GM18861 (cell line): Measurements from ENCODE around the gene PGLYRP4.

Experiments
- ATAC-seq: cut with Tn5 transposase; IDR thresholded peaks from one replicate; pipeline ENCODE4 v1.9.1; 2021; ENCODE audit not compliant: unreplicated experiment

Gene PGLYRP4, protein sequence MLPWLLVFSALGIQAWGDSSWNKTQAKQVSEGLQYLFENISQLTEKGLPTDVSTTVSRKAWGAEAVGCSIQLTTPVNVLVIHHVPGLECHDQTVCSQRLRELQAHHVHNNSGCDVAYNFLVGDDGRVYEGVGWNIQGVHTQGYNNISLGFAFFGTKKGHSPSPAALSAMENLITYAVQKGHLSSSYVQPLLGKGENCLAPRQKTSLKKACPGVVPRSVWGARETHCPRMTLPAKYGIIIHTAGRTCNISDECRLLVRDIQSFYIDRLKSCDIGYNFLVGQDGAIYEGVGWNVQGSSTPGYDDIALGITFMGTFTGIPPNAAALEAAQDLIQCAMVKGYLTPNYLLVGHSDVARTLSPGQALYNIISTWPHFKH

DNA sequence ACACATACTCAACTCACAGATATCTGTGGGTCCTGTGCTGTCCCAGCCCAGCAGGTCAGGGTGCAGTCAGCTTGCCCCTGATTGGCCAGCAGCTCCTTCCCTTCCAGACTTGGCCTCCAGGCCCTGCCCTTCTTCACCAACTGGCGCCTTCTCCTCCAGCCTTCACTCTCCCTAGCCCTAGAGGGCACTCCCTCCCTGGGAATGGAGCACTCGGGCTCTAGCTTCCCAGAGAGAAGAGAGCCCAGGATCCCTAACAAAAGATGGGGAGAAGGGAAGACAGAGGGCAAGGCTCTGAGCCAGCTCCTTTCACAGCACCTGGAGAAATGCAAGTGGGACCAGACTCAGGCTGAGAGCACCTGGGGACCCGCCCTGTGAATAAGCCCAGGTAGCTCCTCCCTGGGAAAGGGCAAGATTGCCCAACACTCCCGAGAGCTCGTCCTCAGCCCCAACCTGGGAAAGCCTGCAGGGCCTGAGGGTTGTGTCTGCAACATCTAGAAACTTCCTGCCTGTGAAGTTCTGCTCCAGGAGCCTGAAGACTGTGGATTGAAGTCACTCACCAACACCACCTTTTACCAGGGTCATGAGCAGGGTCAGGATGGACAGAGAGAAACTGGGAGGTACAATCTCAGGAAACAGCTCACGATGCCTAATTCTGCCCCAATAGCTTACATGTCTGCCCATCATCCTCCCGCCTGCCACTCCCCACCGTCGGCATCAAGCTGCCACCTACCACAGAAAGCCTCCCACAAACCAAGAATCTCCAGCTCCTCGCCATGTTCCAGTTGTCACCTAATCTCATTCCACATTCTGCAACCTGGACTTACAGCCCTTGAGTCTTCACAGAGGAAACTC, at the start of gene PGLYRP4:
Gene PGLYRP4, minus strand, starts transcription at position 331 of the 852 bp plus-strand sequence. CDS start 909 bp downstream, outside the sequence.
- ATAC-seq: no peak

DNA sequence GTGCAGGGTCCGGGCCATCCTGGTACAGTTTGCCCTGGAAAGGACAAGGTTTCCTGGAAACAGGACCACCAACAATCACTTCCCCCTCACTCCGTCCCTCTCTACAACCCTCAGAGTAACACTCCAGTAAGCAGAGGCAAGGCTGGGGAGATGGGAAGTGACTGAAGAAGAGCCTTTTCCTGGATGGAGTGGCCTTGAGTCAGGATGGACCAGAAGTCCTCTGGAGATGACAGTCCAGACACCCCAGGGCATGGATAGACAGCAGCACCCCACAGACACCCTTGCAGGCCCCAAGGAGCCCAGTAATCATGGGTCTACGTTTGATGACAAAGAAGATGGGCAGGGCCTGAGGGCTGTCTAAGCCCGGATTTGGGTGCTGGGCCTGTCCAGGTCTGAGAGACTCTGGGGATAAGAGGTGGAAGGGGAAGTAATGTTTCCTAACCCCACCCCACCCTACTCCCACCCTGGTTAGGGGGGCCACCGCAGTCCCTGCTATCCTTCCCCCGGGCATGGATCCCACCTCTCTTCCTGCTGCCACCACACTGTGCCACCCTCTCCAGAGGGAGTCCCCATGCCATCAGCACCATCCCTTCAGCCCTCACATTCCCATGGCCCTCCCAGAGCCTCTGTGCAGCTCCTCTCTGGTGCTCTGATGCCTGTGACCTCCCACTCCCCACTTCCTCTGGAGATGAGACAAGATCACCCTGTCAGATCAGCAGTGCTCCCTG, 49.4 kb upstream of the PGLYRP4 start:
- ATAC-seq: no peak

DNA sequence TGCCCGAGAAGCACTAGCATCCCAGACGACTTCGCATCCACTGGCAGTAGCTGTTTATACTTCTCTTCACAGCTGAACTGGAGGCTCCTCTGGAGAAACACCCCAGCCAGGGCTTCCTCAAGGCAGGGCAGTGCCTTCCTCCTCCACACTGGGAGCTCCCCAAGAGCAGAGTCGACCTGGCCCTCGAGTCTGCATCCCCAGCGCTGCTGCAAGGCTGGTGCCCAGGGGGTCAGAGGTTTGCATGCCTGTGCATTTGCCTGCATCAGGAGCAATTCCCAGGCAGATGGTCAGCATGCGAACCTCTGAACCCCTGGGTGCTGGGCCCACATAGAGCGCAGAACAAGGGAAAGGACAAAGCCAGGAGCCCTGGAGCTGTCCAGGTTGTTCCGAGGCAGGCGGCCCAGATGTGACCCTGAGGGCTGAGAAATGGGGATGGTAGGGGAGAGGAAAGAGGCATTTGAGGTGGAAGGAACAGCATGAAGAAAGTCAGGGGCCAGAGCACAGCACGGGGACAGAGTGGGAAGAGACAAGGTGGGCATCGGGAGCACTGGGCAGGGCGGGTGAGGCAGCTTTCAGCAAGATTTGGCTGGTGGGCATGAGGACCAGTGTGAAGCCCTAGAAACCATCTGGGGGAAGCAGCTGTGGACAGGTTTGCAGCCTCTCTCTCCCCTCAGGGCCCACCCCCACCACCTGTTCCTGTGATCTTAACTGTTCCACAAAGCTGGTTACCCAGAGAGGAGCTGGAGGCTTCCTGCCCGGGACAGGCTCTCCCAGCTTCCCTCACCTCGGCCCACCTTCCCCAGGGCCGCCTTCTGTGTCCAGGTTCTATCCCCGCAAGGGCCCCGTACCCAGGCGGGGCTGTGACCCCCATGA, 48.6 kb upstream of the PGLYRP4 start:
- no peak for ATAC-seq

GRCh38 chr1:153396461-153396860, 47.8 kb upstream of the PGLYRP4 start:
- no peak for ATAC-seq

DNA sequence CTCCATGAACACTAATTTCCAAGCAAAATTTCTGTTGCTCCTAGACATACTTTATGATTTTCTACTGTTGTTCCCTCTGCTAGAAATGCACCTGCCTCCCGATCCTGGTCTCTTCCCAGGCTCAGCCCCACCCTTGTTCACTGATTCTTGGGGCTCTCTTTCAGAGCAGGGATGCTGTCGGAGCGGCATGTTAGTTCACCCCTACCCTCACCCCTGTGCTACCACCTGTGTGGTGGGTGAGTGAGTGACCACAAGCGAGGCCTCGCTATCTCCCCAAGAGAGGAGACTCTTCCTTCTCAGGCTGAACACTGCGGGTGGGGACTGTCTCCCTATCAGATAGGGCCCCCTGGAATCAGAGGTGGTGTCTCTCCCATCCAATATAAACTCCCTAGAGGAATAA, 47.1 kb upstream of the PGLYRP4 start:
- ATAC-seq: no peak

DNA sequence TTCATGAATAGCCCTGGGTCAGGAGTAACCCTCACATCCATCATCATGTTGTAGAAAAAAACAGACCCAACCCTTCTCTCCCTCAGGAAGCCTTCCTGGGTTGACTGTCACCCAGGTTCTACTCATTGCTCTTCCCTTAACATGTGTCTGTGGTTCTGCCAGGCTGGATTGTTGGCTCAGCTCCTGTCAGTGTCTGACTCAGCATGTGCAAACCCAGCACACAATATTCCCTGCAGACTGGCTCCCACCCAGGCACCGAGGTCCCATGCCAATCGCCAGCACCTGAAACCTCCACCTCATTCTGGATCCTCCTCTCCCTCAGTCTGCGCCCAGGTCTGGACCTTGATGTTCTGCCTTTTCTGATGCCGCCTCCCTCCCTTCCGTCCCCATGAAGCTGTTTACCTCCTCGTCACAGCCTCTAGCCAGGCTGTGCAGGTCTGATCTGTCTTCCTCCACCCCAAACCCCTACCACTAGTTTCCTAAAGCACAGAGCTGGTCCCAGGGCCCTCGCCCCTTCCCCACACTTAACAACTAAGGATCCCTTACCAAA, 46.6 kb upstream of the PGLYRP4 start:
- ATAC-seq: no peak

GRCh38 chr1:153394391-153394790, 45.8 kb upstream of the PGLYRP4 start:
- ATAC-seq: no peak

DNA sequence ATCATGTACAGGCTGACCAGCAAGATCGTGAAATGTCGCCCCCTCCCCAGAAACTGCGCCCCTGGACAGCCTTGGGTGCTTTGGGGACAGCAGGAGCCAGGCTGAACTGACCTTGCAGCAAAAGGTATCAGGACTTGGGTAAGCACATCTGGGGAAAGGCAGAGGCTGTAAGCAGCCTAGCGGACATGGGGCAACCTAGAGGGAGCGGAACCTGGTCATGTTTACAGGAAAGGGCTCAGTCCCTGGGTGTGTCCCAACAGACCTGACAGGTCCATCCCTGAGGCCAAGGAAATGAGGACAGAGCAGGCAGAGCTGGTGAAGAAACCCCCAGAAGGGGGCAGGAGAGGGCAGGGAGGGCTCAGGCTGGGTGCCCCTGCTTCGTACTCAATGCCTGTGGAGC, 45.3 kb upstream of the PGLYRP4 start:
- no peak for ATAC-seq

DNA sequence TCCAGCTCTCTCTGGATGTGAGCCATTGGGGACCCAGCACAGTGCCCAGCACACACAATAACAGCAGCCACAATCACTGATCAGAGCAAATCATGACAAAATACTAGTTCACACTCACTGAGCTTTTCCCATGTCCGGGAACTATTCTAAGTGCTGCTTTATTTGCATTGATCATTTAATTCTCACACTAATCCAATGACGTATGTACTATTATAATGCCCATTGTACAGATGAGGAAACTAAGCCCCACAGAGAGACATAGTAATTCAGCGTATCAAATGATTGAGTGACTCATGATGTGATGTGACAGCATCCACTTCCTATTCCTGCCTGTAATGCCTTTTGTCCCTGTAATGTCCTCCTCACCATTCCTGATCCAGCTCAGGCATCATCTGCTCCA, 44.2 kb upstream of the PGLYRP4 start:
- ATAC-seq: no peak

GRCh38 chr1:153392258-153392657, 43.6 kb upstream of the PGLYRP4 start:
- ATAC-seq: no peak

GRCh38 chr1:153390938-153391710, 42.5 kb upstream of the PGLYRP4 start, which contains the start of gene S100A8:
TSS of gene S100A8 (minus strand) at chr1:153391073. CDS start at chr1:153390535, 538 bp downstream.
- no peak for ATAC-seq

DNA sequence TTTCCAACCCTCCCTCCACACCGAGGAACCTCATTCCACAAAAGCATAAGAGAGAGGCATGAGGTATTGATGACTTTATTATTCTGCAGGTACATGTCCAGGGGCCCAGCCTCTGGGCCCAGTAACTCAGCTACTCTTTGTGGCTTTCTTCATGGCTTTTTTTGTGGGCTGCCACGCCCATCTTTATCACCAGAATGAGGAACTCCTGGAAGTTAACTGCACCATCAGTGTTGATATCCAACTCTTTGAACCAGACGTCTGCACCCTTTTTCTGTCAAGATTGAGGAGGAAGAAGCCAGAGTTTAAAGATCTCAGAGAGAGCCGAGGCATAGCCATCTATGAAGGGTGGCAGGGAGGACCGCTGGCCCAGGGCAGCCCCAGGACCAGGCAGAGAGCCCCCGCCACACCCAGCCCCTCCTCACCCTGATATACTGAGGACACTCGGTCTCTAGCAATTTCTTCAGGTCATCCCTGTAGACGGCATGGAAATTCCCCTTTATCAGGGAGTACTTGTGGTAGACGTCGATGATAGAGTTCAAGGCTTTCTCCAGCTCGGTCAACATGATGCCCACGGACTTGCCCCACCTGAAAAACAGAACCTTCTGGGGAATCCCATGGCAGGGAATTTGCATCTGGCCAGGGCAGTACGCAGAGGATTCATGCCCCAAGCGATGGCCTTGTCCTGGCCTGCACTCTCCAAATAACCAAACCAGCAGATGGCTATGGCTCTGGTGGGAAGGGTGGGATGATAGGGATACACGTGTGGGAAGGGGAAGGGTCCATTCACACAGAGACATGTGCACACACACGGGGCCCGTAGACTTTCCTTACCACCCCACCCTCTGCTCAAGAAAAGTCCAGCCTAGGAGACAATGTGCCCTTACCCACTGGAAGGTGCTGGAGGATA, 41.6 kb upstream of the PGLYRP4 start:
- ATAC-seq: no peak

- ATAC-seq: no peak
These were observed 40.8 kb upstream of the PGLYRP4 start for GRCh38 chr1:153389401-153389800.

- no peak for ATAC-seq
These were observed 39.1 kb upstream of the PGLYRP4 start for GRCh38 chr1:153387785-153388184.

GRCh38 chr1:153387001-153387400, 38.4 kb upstream of the PGLYRP4 start:
- ATAC-seq: no peak

- no peak for ATAC-seq
These were observed 37.9 kb upstream of the PGLYRP4 start for GRCh38 chr1:153386500-153386901.

DNA sequence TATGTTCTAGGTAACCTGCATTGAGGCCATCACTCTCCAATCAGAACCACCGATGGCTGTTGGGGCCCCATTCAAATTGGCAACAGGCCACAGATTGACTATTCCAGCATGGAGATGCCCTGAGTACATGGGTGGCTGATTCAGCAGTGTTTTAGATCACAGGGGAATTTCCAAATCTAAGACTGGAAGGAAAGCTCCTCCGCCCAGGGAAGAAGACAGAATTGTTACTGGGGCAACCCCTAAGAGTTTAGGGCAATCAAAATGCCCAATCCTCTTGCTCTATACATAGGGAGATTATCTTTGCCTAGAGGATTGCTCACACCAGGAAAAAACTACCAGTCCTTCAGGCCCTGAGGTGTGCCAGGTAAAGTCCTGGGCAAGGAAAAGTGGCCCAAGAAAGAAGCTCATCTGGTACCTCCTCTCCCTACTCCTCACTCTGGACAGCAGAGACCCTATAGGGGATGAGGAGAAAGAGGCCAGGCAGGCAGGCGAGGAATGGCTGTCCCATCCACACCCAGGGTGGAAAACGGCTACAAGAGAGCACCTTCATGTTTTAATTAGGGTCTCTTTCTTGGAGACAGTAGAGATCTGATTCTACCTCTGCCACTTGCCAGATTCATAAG, 36.4 kb upstream of the PGLYRP4 start:
- ATAC-seq: no peak

DNA sequence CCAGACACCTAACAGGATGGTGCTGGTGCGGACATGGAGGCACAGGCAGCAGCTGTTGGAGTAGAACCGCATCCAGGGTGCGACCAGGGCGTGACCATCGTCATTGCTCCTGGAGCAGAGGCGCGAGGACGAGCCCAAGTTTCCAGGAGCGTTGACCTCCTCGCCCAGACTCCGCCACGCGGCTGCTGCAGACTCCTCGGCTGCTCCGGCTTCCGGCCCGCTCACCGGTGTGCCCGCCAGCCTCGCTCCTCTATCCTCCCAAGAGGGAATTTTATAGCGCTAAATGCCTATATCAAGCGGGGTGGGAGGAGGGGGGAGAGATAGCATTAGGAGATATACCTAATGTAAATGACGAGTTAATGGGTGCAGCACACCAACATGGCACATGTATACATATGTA, 32.1 kb upstream of the PGLYRP4 start:
- ATAC-seq: no peak
